ENCODE results near the gene DCLK1. TPM values are rescaled to one million over a fixed set of nuclear protein-coding genes. Genes with fewer than 3 reads are reported as not detected.

Gene DCLK1
- total RNA-seq, 1 experiment from 2014 or later, result 1.4 TPM

DNA sequence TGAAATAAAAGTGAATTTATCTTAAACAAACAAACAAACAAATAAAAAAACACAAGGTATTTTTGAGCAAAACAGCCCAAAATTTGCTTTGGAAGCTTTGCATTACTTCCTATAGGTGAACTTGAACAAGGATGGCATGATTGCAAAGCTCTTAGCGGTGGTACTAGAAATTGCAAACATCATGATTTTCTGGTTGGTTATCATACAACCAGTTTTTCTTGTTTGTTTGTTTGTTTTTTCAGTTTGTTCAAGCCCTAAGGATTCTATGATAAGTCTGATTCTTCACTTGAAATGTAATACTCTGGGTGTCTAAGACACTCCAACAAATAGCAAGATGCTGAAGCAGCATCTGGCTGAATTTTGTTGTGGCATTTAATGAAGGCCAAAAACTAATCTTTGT, 15.9 kb downstream of the DCLK1 start:
- H3K4me3 ChIP-seq, result no peak overlapping the region
- no peaks in the 10 kb centered on the region for H3F3A ChIP-seq (ENCODE audit: insufficient read depth, low read depth)
- no peaks in the 10 kb centered on the region for H3K27me3 ChIP-seq (ENCODE audit: insufficient read depth, low read depth)
- H3K9me2 ChIP-seq (ENCODE audit: insufficient read depth), result no peaks in the 10 kb centered on the region
- H3K4me1 ChIP-seq (replicated peaks; ENCODE audit: insufficient read depth), result peaks cover 6% of the 10 kb centered on the region; the same call in 1 of the 2 replicates
- no TSS peak for BruUV-seq (replicated peaks)
- TF ChIP-seq CTCF (conservative IDR thresholded peaks at IDR 0.05) (no peak), EZH2 (IDR thresholded peaks at IDR 0.05; ENCODE audit: low read depth) (no peak)
- no peaks in the 10 kb centered on the region for H3K79me2 ChIP-seq (ENCODE audit: low read depth)
- DNase-seq, result peak in 1 of 2 experiments; percentile 43
- H3K36me3 ChIP-seq (ENCODE audit: low read depth), result no peaks in the 10 kb centered on the region
- no peaks in the 10 kb centered on the region for H3K9me3 ChIP-seq (ENCODE audit: insufficient read depth, low read depth)
- H4K20me1 ChIP-seq (ENCODE audit: insufficient read depth), result no peaks in the 10 kb centered on the region
- intact Hi-C loops (cut with micrococcal nuclease; ENCODE audit: unreplicated experiment), result no loop called here
- POLR2A ChIA-PET (ENCODE audit: unreplicated experiment), result no interaction called here
- no peak overlapping the region for H2AFZ ChIP-seq
- no peak overlapping the region for H3K4me2 ChIP-seq
- CTCF ChIA-PET, result no interaction called here
- no peak overlapping the region for H3K27ac ChIP-seq

DNA sequence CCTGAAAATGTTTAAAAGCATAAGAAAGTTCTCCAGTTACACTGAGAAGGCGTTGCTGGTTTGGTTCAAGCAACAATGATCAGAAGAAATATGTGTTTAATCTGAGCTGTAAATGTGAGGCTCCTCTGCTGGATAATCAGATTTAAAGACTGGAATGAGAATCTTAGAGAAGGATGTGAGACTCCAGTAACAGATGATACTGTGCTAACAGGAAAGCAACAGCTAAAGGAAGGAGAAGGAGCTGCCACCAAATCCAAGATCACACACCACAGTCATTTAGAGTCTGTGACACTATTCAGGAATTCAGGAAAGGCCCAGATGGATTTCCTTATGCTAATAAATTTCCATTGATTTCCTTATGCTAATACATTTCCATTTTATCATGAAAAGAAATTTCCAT, 16.9 kb downstream of the DCLK1 start:
- intact Hi-C loops (cut with micrococcal nuclease; ENCODE audit: unreplicated experiment), result no loop called here
- H3K9me2 ChIP-seq (ENCODE audit: insufficient read depth), result no peaks in the 10 kb centered on the region
- DNase-seq, result no peak
- no peaks in the 10 kb centered on the region for H3F3A ChIP-seq (ENCODE audit: insufficient read depth, low read depth)
- H3K4me3 ChIP-seq, result no peak overlapping the region
- CTCF ChIA-PET, result no interaction called here
- no TSS peak for BruUV-seq (replicated peaks)
- no peaks in the 10 kb centered on the region for H3K36me3 ChIP-seq (ENCODE audit: low read depth)
- H3K27me3 ChIP-seq (ENCODE audit: insufficient read depth, low read depth), result peaks cover 2% of the 10 kb centered on the region; the same call in 1 of the 2 replicates
- H3K79me2 ChIP-seq (ENCODE audit: low read depth), result no peaks in the 10 kb centered on the region
- H3K4me2 ChIP-seq, result no peak overlapping the region
- H3K9me3 ChIP-seq (ENCODE audit: insufficient read depth, low read depth), result no peaks in the 10 kb centered on the region
- H3K4me1 ChIP-seq (replicated peaks; ENCODE audit: insufficient read depth), result peaks cover 6% of the 10 kb centered on the region; the same call in 1 of the 2 replicates
- POLR2A ChIA-PET (ENCODE audit: unreplicated experiment), result no interaction called here
- H2AFZ ChIP-seq, result no peak overlapping the region
- no peak overlapping the region for H3K27ac ChIP-seq
- no peak for TF ChIP-seq EZH2 (IDR thresholded peaks at IDR 0.05; ENCODE audit: low read depth)
- no peak for TF ChIP-seq CTCF (conservative IDR thresholded peaks at IDR 0.05)
- H4K20me1 ChIP-seq (ENCODE audit: insufficient read depth), result no peaks in the 10 kb centered on the region

GRCh38 chr13:36108954-36109353, 22.2 kb downstream of the DCLK1 start:
- CTCF ChIA-PET, result no interaction called here
- no TSS peak for BruUV-seq (replicated peaks)
- H3K9me2 ChIP-seq (ENCODE audit: insufficient read depth), result 0 out of 2 replicates have a peak, but pooled peaks cover 5% of the 10 kb centered on the region

More at GRCh38 chr13:36108954-36109353, 22.2 kb downstream of the DCLK1 start:
- no peaks in the 10 kb centered on the region for H3K36me3 ChIP-seq (ENCODE audit: low read depth)
- no peak overlapping the region for H3K4me3 ChIP-seq
- no peaks in the 10 kb centered on the region for H4K20me1 ChIP-seq (ENCODE audit: insufficient read depth)
- no peak overlapping the region for H3K4me2 ChIP-seq
- TF ChIP-seq CTCF (conservative IDR thresholded peaks at IDR 0.05) (no peak), EZH2 (IDR thresholded peaks at IDR 0.05; ENCODE audit: low read depth) (no peak)
- no peak overlapping the region for H2AFZ ChIP-seq
- DNase-seq, result no peak
- POLR2A ChIA-PET (ENCODE audit: unreplicated experiment), result no interaction called here
- H3K27ac ChIP-seq, result no peak overlapping the region
- no peaks in the 10 kb centered on the region for H3K79me2 ChIP-seq (ENCODE audit: low read depth)
- H3K4me1 ChIP-seq (replicated peaks; ENCODE audit: insufficient read depth), result peaks cover 6% of the 10 kb centered on the region; the same call in 1 of the 2 replicates
- H3K27me3 ChIP-seq (ENCODE audit: insufficient read depth, low read depth), result peaks cover 5% of the 10 kb centered on the region; the same call in 1 of the 2 replicates
- H3K9me3 ChIP-seq (ENCODE audit: insufficient read depth, low read depth), result no peaks in the 10 kb centered on the region
- no peaks in the 10 kb centered on the region for H3F3A ChIP-seq (ENCODE audit: insufficient read depth, low read depth)
- intact Hi-C loops (cut with micrococcal nuclease; ENCODE audit: unreplicated experiment), result no loop called here
